ENCODE results near the gene PLA2G12A.

Gene PLA2G12A

GRCh38 chr4:109673303-109673702 is 56.6 kb downstream of the PLA2G12A start:
- H2BK120ac ChIP-seq (ENCODE audit: low read depth, low read length), result no peak overlapping the region
- H3K4me2 ChIP-seq (ENCODE audit: low read length, poor library complexity, severe bottlenecking), result no peak overlapping the region
- H4K91ac ChIP-seq (ENCODE audit: low read length), result no peak overlapping the region
- no peak overlapping the region for H3K23ac ChIP-seq (ENCODE audit: low read length in 2 of 2)
- H3K27ac ChIP-seq (ENCODE audit: low read length, poor library complexity, severe bottlenecking), result no peak overlapping the region
- WGBS, result no CpG with 5 or more reads among the region's 1 CpG
- no peak overlapping the region for H2BK15ac ChIP-seq (ENCODE audit: low read depth, poor library complexity, severe bottlenecking)
- no peak overlapping the region for H4K8ac ChIP-seq (ENCODE audit: low read length)
- H2AK5ac ChIP-seq (ENCODE audit: low read length, severe bottlenecking), result no peak overlapping the region
- no peaks in the 10 kb centered on the region for H3K4me1 ChIP-seq (ENCODE audit: control insufficient read depth, insufficient read depth, low read depth, low read length)
- H3K4ac ChIP-seq (ENCODE audit: low read depth in 1 of 2, low read length in 2 of 2), result no peak overlapping the region
- no peak overlapping the region for H3K9ac ChIP-seq (ENCODE audit: low read length)
- no peak overlapping the region for H3K4me3 ChIP-seq (ENCODE audit: insufficient read depth in 1 of 2, low read depth in 1 of 2, low read length in 2 of 2)
- no peak overlapping the region for H2BK12ac ChIP-seq (ENCODE audit: low read length in 2 of 2)
- peaks cover 4% of the 10 kb centered on the region for H3K9me3 ChIP-seq (ENCODE audit: control insufficient read depth, low read length)
- H3K18ac ChIP-seq (ENCODE audit: low read depth in 1 of 2, low read length in 2 of 2), result no peak overlapping the region
- H2AFZ ChIP-seq (ENCODE audit: low read depth, low read length), result no peak overlapping the region
- no peak overlapping the region for H2BK5ac ChIP-seq (ENCODE audit: low read depth, low read length, poor library complexity, severe bottlenecking)
- H3K36me3 ChIP-seq (ENCODE audit: control insufficient read depth in 1 of 2, insufficient read depth in 2 of 2, low read depth in 1 of 2, low read length in 2 of 2), result peaks cover under 1 to 4% of the 10 kb centered on the region in 2 experiments
- peaks cover 3% of the 10 kb centered on the region for H3K79me1 ChIP-seq (replicated peaks; ENCODE audit: low read length, poor library complexity, severe bottlenecking)
- H3K27me3 ChIP-seq (ENCODE audit: control insufficient read depth in 1 of 2, insufficient read depth in 1 of 2, low read length in 2 of 2), result no peaks in the 10 kb centered on the region
- no peak for DNase-seq
- H3K14ac ChIP-seq (ENCODE audit: low read length in 2 of 2), result no peak overlapping the region

- H3K4me2 ChIP-seq (ENCODE audit: low read length, poor library complexity, severe bottlenecking), result no peak overlapping the region
- H2BK15ac ChIP-seq (ENCODE audit: low read depth, poor library complexity, severe bottlenecking), result no peak overlapping the region
- H2AFZ ChIP-seq (ENCODE audit: low read depth, low read length), result no peak overlapping the region
- no peak overlapping the region for H3K27ac ChIP-seq (ENCODE audit: low read length, poor library complexity, severe bottlenecking)
- no peak overlapping the region for H3K4me3 ChIP-seq (ENCODE audit: insufficient read depth in 1 of 2, low read depth in 1 of 2, low read length in 2 of 2)
- no peaks in the 10 kb centered on the region for H3K4me1 ChIP-seq (ENCODE audit: control insufficient read depth, insufficient read depth, low read depth, low read length)
- H3K4ac ChIP-seq (ENCODE audit: low read depth in 1 of 2, low read length in 2 of 2), result no peak overlapping the region
- H2BK120ac ChIP-seq (ENCODE audit: low read depth, low read length), result no peak overlapping the region
- H3K79me1 ChIP-seq (replicated peaks; ENCODE audit: low read length, poor library complexity, severe bottlenecking), result peaks cover 3% of the 10 kb centered on the region
- H2BK5ac ChIP-seq (ENCODE audit: low read depth, low read length, poor library complexity, severe bottlenecking), result no peak overlapping the region
- DNase-seq, result no peak
- H3K9me3 ChIP-seq (ENCODE audit: control insufficient read depth, low read length), result peaks cover 4% of the 10 kb centered on the region
- H3K27me3 ChIP-seq (ENCODE audit: control insufficient read depth in 1 of 2, insufficient read depth in 1 of 2, low read length in 2 of 2), result no peaks in the 10 kb centered on the region
- no peak overlapping the region for H3K18ac ChIP-seq (ENCODE audit: low read depth in 1 of 2, low read length in 2 of 2)
- no peak overlapping the region for H3K9ac ChIP-seq (ENCODE audit: low read length)
- H2AK5ac ChIP-seq (ENCODE audit: low read length, severe bottlenecking), result no peak overlapping the region
- H4K8ac ChIP-seq (ENCODE audit: low read length), result no peak overlapping the region
- peaks cover 0 to 4% of the 10 kb centered on the region in 2 experiments for H3K36me3 ChIP-seq (ENCODE audit: control insufficient read depth in 1 of 2, insufficient read depth in 2 of 2, low read depth in 1 of 2, low read length in 2 of 2)
- no peak overlapping the region for H4K91ac ChIP-seq (ENCODE audit: low read length)
- H3K14ac ChIP-seq (ENCODE audit: low read length in 2 of 2), result no peak overlapping the region
- no peak overlapping the region for H3K23ac ChIP-seq (ENCODE audit: low read length in 2 of 2)
- no peak overlapping the region for H2BK12ac ChIP-seq (ENCODE audit: low read length in 2 of 2)
Observed at GRCh38 chr4:109672169-109672930, 57.5 kb downstream of the PLA2G12A start.

DNA sequence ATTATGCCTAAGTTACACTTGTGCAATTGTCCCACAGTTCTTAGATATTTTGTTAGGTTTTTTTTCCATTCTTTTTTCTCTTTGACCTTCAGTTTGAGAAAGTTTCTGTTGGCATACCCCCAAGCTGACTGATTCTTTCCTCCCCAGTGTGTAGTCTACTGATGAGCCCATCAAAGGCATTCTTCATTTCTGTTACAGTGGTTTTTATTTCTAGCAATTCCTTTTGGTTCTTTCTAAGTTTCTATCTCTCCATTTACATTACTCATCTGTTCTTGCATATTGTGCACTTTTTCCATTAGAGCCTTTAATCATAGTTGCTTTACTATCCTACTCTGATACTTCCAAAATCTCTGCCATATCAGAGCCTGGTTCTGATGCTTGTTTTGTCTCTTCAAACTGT is 58.5 kb downstream of the PLA2G12A start:
- Histone ChIP-seq H2AFZ (ENCODE audit: low read depth, low read length) (no peak overlapping the region), H3K36me3 (ENCODE audit: control insufficient read depth in 1 of 2, insufficient read depth in 2 of 2, low read depth in 1 of 2, low read length in 2 of 2) (peaks cover 0 to 4% of the 10 kb centered on the region in 2 experiments), H3K14ac (ENCODE audit: low read length in 2 of 2) (no peak overlapping the region), H3K27me3 (ENCODE audit: control insufficient read depth in 1 of 2, insufficient read depth in 1 of 2, low read length in 2 of 2) (no peaks in the 10 kb centered on the region), H2BK5ac (ENCODE audit: low read depth, low read length, poor library complexity, severe bottlenecking) (no peak overlapping the region), H3K79me1 (replicated peaks; ENCODE audit: low read length, poor library complexity, severe bottlenecking) (peaks cover 3% of the 10 kb centered on the region), H3K4ac (ENCODE audit: low read depth in 1 of 2, low read length in 2 of 2) (no peak overlapping the region), H3K9me3 (ENCODE audit: control insufficient read depth, low read length) (peaks cover 4% of the 10 kb centered on the region), H4K8ac (ENCODE audit: low read length) (no peak overlapping the region), H3K9ac (ENCODE audit: low read length) (no peak overlapping the region), H2BK15ac (ENCODE audit: low read depth, poor library complexity, severe bottlenecking) (no peak overlapping the region), H3K4me2 (ENCODE audit: low read length, poor library complexity, severe bottlenecking) (no peak overlapping the region), H3K4me3 (ENCODE audit: insufficient read depth in 1 of 2, low read depth in 1 of 2, low read length in 2 of 2) (no peak overlapping the region), H3K18ac (ENCODE audit: low read depth in 1 of 2, low read length in 2 of 2) (no peak overlapping the region), H2BK120ac (ENCODE audit: low read depth, low read length) (no peak overlapping the region), H2AK5ac (ENCODE audit: low read length, severe bottlenecking) (no peak overlapping the region), H2BK12ac (ENCODE audit: low read length in 2 of 2) (no peak overlapping the region), H3K4me1 (ENCODE audit: control insufficient read depth, insufficient read depth, low read depth, low read length) (no peaks in the 10 kb centered on the region), H3K27ac (ENCODE audit: low read length, poor library complexity, severe bottlenecking) (no peak overlapping the region), H4K91ac (ENCODE audit: low read length) (no peak overlapping the region), H3K23ac (ENCODE audit: low read length in 2 of 2) (no peak overlapping the region)
- DNase-seq, result no peak

GRCh38 chr4:109665783-109666485 is 63.9 kb downstream of the PLA2G12A start:
- H3K4ac ChIP-seq (ENCODE audit: low read depth in 1 of 2, low read length in 2 of 2), result no peak overlapping the region
- H3K36me3 ChIP-seq (ENCODE audit: control insufficient read depth in 1 of 2, insufficient read depth in 2 of 2, low read depth in 1 of 2, low read length in 2 of 2), result peaks cover 0 to 29% of the 10 kb centered on the region in 2 experiments
- DNase-seq, result no peak
- H4K8ac ChIP-seq (ENCODE audit: low read length), result no peak overlapping the region
- no peak overlapping the region for H2BK12ac ChIP-seq (ENCODE audit: low read length in 2 of 2)
- H2BK5ac ChIP-seq (ENCODE audit: low read depth, low read length, poor library complexity, severe bottlenecking), result no peak overlapping the region
- no peak overlapping the region for H3K27ac ChIP-seq (ENCODE audit: low read length, poor library complexity, severe bottlenecking)
- H3K14ac ChIP-seq (ENCODE audit: low read length in 2 of 2), result no peak overlapping the region
- no peak overlapping the region for H3K18ac ChIP-seq (ENCODE audit: low read depth in 1 of 2, low read length in 2 of 2)
- no peak overlapping the region for H3K4me3 ChIP-seq (ENCODE audit: insufficient read depth in 1 of 2, low read depth in 1 of 2, low read length in 2 of 2)
- H3K4me2 ChIP-seq (ENCODE audit: low read length, poor library complexity, severe bottlenecking), result no peak overlapping the region
- H2BK15ac ChIP-seq (ENCODE audit: low read depth, poor library complexity, severe bottlenecking), result no peak overlapping the region
- H2BK120ac ChIP-seq (ENCODE audit: low read depth, low read length), result no peak overlapping the region
- no peaks in the 10 kb centered on the region for H3K79me1 ChIP-seq (replicated peaks; ENCODE audit: low read length, poor library complexity, severe bottlenecking)
- H3K4me1 ChIP-seq (ENCODE audit: control insufficient read depth, insufficient read depth, low read depth, low read length), result no peaks in the 10 kb centered on the region
- H2AK5ac ChIP-seq (ENCODE audit: low read length, severe bottlenecking), result no peak overlapping the region
- H3K27me3 ChIP-seq (ENCODE audit: control insufficient read depth in 1 of 2, insufficient read depth in 1 of 2, low read length in 2 of 2), result no peaks in the 10 kb centered on the region
- WGBS, result 99% methylated on average over 5 of the region's 5 CpGs
- H2AFZ ChIP-seq (ENCODE audit: low read depth, low read length), result no peak overlapping the region
- H3K23ac ChIP-seq (ENCODE audit: low read length in 2 of 2), result no peak overlapping the region
- H3K9me3 ChIP-seq (ENCODE audit: control insufficient read depth, low read length), result no peaks in the 10 kb centered on the region
- no peak overlapping the region for H4K91ac ChIP-seq (ENCODE audit: low read length)
- no peak overlapping the region for H3K9ac ChIP-seq (ENCODE audit: low read length)
